GM18498 (cell line): ENCODE results near the gene GPHN.

Experiments used
- ATAC-seq: cut with Tn5 transposase; IDR thresholded peaks from one replicate; pipeline ENCODE4 v1.9.1; 2021; ENCODE audit warnings: mild to moderate bottlenecking, moderate library complexity; ENCODE audit not compliant: unreplicated experiment

Gene GPHN

GRCh38 chr14:67195279-67195678, 687.3 kb downstream of the GPHN start:
- ATAC-seq = no peak

- no peak for ATAC-seq
Measured at GRCh38 chr14:67199016-67199415, 691.1 kb downstream of the GPHN start.

DNA sequence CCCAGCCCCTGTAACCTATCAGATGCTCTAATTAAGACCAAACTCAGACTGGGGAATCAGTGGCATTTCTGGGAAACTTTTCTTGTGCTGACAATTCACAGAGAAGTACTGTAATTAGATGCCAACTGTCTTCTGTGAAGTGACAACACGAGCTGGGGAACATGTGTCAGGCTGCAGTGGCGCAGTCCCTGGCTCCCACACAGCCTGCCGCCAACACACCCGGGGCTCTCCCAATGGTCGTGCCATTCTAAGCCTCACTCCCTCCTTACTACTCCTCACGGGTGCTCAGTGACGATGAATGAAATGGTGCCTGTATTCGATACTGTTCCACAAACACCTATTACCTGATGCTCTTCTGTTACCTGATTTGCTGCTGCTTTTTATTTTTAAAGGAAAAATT, 699.9 kb downstream of the GPHN start:
- no peak for ATAC-seq

GRCh38 chr14:67218126-67218525, 710.2 kb downstream of the GPHN start:
- no peak for ATAC-seq

DNA sequence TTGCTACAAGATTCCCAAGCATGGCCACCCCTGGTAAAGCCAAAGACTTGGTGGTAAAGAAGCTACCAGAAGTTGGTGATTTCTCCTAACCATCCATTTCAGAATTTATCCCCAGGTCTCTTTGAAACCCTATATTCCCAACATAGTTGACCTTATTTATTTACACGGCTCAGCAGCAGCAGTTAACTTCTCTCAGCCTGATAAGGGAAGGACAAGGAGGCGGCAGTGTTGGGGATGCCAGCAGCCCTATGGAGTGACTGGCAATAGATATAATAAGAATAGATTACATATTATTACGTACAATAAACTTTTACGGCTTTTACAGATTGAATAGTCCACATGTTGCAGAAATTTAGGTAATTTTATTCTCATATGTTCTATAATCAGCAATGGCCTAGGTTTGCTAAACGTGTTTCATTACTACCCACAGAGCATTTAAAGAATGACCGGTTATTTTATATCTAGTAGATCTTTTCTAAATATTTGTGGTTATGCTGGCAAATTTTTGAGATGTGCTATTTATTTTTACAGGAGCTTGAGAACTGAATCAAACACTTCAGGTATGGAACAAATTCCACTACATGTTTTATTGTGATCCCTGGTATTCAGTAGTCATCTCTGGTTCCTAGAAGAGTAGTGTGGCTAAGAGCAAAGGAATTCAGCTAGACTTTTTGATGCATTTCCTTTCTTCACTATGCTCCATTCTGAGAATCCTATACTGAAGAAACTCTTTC, 713.5 kb downstream of the GPHN start:
- ATAC-seq = no peak

GRCh38 chr14:67221982-67222328, 714.0 kb downstream of the GPHN start:
- no peak for ATAC-seq

DNA sequence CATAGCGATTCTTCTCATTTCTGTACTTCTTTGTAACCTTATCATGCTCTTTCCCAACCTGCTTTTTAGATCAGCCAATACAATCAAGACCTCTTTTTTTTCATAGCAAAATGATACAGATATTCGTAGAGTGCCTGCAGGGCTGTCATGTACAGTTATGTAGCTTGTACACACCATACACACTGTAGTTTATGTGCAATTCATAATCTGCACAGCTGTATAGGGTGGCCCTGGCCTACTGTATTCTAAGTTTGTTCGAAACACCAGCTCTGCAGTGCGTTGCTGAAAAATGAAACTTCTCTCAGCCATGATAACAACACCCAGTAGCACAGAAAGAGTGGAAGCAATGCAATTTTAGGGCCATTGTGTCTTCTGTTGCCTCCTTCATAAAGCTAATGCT, 717.6 kb downstream of the GPHN start:
- no peak for ATAC-seq

DNA sequence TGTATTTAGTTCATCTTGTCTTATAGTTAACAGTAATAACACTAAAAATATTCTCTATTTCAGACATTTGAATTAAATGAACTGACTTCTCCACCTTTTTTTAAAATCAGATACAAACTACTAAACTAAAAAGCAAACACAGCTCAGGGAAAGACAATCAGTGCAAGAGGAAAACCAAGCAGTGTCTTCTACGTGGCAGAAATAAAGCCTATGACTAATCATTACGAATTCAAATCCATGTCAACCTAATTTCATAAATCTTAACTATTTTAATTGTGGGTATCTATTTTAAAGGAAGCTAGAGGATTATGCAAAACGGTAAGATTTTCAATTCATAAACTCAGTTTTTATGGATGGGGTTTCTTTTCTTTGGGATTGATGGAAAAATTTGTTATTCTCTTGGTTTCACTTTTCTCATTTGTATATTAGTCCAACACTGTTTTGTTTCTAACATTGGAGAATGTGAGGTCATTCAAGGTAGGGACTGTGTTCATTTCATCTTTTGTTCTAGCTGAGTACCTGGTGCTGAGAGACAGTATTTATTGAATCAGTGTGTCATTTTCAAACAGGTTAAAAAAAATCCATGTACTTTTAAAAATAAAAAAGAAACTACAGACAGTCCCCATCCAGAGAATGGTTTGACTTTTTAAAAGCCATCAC, 720.5 kb downstream of the GPHN start:
- ATAC-seq = no peak
